GM19463 (cell line): ENCODE results near the gene CLNK.

Source experiments
- ATAC-seq: cut with Tn5 transposase; IDR thresholded peaks from one replicate; pipeline ENCODE4 v1.9.1; 2021; ENCODE audit warnings: mild to moderate bottlenecking, moderate library complexity; ENCODE audit not compliant: unreplicated experiment

The CLNK gene

DNA sequence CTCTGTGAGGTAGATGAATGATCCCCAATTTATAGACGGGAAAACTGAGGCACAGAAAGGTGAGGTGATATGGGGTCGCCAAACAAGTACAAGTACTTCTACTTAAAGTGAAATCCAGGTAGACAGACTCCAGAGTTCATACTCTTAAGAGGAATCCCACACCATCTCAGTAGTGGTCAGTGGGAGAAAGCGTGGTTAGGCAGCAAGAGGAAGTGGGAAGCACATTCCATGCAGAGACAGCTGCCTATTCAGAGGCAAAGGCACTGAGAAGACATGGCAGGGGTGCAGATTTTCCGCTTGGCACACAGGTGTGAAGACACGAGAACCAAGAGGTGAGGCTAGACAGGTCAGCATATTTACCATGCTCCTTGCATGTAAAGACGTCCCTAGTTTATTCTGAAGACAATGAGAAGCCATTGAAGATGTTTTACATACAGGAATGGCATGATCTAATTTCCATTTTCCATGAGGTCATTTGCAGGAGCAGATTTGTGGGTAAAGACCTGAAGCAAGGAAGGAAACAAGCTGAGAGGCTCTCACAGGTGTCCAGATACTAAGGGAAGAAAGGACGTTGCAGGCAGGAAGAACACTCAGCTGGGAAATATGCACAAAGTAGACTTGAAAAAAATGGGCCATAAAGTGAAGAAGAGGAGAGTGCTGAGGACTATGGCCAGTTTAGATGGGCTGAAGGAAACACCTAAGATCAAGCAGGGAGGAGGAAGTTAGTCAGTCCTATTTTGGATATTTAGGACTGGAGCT, 17.3 kb upstream of the CLNK start:
- ATAC-seq: no peak

DNA sequence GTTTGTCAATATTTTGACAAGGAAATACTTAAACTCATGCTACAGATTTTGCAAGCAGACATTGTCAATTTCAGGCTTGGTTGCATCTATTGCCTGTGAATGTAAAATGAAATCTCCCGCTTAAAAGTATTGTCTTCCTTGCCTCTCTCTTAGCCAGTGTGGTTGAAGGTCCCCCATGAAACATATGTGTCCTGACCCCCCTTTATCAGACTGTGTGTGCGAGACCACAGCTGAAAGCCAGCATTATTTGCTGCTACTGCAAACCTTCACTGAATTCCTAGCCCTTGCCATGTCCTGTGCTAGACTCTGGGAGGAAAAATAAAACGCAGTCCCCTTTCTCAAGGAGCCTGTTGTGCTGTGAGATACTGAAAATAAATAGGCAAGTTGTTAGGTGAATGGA, 16.6 kb upstream of the CLNK start:
- ATAC-seq: no peak

DNA sequence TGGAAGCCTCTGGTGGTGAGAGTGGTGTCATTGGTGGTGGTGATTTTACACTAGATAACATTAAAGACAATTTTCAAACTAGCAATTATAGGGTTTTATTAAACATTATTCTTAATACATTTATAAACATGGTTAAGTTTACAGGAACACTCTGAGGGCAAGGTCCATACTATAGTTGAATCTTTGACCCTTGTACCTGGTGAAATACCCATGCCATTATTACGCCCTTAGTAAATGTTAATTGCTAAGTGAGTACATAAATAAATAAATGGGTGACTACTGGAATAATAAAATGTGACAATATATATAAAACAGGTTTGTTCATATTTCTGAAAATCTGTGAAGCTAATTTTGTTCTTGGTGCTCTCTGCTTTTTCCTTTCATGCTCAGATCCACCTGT, 13.6 kb upstream of the CLNK start:
- ATAC-seq: no peak

DNA sequence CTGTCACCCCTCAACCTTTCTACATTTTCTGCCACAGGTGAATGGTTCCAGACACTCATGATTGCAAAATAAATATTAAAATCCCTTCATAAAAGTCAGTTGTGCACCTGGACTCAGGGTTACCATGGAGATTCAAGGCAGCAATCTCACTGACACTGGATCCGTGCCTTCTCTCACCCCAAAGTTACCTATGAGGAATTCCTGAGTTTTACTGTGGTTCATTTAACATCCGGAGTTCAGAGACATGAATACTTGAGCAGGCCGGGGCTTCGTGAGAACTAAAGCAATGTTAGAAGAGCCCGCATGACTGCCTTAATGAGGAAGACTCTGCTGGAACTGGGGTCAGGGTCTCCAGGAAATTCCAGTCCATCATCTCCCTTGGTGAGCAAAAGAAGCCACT, 12.5 kb upstream of the CLNK start:
- no peak for ATAC-seq

DNA sequence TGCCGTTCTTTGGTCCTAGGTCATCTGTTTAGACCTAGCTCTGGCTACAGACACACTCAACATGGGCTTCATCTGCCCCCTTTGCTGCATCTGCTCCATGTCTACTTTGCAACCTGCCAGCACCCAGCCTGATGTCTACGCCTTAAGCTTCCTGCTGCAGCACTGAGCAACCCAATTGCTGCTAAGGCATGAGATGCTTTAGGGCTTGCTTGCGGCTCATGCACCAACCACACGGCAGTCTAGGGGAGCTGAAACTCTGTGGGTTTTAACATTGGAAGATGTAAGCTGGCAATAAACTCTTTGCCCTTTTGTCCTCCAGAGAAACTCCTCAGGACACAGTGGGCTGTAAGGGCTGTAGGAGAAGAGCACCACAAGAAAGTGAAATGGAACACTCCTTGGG, 11.7 kb upstream of the CLNK start:
- ATAC-seq: no peak

DNA sequence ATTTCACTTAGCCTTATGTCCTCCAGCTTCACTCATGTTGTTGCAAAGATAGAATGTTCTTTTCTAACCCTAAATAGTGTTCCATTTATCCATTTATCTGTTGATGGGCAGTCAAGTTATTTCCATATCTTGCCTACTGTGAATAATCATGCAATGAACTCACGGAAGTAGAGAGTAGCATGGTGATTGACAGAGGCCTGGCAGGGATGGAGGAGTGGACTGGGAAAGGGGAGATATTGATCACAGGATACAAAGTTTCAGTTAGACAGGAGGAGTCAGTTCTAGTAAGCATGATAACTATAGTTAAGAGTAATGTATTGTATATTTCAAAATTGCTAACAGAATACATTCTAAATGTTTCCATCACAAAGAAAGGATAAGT, 10.3 kb upstream of the CLNK start:
- ATAC-seq: no peak

DNA sequence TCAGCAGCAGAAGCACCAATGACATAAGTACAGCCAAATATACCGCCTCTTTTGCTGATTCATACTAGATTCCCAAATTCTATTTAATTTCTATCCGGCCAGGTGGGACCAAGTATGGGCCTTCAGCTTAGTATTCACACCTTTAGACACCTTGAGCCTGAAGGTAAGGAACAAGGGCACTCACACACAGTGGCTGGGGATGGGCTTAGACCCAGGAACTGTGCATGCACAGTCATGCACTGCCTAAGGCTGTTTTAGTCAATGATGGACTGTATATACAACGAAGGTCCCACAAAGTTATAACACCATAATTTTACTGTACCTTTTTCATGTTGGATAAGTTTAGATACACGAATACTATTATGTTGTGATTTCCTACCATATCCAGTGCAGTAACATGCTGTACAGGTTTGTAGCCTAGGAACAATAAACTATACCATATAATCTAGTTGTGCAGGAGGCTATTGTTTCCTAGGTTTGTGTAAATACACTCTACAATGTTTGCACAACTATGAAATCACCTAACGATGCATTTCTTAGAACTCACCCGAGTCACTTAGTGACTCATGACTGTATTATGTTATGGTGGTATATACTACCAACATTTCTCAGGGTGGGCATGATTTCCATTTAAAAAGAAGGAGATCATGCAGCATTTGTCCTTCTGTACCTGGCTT, 9.7 kb upstream of the CLNK start:
- ATAC-seq: no peak

DNA sequence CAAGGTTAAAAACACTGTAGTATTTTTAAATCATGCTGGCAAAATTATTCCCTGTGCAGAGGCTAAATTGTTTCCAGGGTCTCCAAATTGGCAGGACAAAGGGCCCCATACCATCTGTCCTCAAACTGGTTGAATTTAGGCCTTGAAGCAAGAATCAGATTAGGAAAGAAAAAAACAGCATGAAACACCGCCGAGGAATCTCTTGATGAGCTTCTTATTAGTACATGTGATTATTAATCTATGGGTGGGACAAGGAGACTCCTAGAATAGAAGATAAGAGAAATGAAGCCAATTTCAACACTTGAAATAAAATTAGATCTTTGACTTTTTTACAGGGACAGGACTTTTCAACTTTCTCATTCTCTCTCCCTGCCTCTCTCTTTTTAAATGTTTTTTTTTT, 7.1 kb upstream of the CLNK start:
- no peak for ATAC-seq

DNA sequence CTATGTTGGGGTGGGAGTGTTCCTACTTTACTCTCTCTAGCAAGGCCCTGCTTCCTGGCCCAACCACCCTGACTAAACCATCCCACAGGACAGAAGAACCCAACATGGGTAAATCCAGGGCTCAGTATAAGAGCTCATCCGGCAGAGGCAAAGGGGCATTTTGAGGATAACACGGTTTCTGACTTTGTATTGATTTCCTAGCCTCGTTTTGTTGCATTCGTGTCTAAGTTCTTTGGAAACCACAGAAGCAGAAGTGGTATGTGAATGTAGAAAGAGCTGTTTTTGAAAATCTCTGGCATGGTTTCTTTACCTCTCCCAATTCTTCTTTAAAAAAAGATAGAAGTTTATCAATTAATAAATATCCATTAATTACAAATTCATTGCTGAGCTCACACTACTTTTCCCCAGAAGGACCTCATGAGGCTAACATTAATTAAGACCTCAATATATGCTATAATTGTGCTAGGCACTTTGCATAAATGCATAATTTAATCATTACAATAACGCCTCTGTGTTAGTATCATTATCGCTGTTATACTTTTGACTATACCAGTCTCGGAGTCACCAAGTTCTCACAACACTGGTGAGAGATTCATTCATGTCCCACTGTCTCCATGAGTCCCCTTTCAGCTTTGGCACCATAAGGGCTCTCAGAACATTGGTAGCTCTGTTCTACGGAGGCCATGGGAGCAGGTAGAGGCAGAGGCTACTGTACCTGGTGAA, 5.8 kb upstream of the CLNK start:
- no peak for ATAC-seq

DNA sequence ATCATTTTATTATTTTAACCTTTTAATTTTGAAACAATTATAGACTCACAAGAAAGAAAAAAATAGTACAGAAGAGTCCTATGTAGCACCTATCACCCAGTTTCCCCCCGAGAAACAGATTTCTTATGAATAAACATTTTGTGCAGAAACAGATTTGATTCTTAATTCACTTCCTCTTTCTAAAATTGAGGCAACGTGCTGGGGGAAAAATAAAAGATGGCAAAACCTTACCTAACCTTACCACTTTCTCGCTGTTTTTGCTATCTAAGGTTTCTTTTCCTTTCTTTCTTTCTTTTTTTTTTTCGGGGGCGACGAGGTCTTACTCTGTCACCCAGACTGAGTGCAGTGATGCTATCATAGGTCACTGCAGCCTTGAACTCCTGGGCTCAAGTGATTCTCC, 4.3 kb upstream of the CLNK start:
- ATAC-seq: no peak

DNA sequence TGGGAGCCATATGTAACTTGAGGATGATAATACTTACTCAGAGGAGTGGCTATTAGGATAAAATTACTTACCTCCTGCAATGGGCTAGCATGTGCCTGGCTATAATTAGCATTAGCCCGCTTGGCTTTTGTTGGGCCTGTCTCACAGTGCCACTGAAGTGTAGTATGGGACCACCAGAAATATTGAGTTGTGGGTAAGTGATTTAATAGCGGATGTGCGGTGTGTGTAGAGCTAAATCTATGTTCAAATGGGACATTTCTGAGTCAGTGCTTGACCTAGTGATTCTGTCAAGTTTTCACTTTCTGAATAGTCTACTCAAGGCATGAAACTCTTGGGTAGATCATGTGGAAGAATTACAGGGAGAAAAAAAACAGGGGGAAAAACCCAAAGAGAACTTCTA, 3.5 kb upstream of the CLNK start:
- peak; percentile 40 for ATAC-seq

DNA sequence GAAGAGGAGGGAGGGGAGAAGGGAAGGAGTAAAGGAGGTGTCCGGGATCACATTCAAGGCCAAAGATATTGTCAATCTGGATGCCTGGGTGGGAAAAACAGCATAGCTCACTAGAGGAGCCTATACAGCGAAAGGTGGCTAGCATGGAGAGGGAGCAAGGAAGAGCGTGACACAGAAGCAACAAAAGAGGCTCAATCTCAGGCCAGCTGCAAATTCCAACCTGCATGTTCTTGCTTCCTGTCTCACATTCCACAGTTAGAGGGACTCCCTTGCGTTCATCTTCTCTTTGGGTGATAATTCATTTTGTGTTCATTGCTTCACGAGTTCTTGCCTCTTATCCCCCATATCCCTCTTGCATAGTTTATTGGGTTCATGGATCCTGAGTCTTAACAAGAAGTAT, 3.0 kb upstream of the CLNK start:
- ATAC-seq: no peak

DNA sequence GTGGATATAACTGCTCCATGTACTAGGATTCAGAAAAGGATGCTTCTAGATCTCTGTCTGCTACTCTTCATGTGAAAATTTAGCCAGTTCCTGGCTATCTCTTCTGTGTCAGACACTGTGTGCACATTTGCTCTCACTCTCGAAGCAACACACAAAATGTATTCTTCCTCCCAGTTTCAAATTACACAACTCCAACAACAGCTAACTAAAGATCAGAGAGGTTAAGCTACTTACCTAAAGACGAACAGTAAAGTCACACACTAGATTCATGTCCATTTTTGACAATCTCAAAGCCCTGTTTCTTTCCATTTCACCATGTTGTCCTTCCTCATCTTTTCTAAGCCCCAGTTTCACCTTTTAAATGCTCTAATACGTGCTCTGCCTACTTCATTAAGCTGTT, 2.2 kb downstream of the CLNK start:
- no peak for ATAC-seq

DNA sequence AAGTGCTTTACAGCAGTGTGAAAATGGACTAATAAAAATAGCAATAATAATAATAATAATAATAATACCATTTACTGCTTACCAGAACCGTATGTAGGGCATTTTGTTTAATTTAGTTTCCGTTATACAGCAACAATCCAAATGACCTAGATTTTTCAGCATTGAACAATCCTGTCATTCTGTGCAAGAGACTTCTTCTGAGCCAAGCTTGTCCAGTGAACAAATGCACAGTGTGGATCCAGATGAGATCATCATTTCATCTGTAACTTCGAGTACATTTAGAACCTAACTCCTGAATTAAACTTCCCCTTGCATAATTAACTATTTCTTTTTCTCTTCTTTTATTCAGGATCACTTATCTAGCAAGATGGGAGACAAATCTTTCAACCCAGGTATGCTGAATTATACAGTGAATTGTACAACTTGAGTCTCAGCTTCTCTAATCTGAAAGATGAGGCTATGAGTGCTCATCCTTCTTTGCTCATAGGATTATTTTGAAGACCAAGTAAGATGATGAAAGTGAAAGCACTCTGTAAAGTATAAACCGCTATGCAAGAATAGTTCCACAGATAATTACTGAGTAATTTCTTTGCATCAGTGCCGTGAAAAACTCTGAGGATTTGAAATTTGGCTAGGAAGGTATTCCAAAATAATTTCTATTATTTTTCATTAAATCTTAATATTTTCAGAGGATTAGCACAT, 6.6 kb downstream of the CLNK start:
- peak; percentile 32 for ATAC-seq

DNA sequence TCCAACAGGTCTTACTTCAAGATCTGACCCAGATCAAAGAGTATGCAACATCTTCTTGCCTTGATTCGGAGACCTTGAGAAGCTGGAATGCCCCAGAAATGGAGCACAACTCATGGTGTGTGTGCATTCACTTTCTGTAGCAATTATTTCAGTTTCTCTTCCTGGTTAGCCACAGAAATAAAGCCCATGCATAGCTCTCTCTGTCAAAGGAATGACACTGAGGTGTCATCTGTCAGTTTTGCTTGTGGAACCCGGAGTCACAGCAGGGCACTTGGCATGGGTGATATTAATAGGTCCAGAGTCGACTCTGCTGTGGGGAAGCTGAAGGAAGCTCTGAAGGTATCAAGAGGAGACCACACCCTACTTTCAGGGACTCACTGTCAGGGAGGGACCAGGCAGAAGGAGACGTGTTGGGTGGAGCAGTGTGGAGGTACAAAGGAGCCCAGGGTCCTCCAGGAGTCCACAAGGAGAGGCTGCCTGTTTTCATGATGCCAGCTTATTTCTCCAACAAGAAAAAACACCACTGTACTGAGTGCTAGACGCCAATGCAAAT, 10.7 kb downstream of the CLNK start:
- ATAC-seq: peak; percentile 59

DNA sequence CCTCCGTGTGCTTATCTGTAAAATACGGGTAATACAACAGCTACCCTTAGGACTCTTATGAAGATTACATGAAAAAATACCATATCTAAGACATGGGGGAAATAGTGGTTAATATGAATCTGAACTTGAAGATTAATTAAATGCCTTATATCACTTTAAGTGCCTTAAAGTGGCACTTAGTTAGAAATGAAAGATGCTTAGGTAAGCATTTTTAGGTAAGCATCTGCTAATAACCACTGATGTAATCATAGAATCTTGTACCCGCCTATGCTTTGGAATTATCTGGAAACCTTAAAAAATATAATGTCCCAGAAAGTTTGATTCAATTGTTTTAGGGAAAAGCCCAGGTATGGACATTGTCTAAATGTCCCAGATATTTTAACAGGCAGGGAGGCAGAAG, 12.2 kb downstream of the CLNK start:
- ATAC-seq: no peak

DNA sequence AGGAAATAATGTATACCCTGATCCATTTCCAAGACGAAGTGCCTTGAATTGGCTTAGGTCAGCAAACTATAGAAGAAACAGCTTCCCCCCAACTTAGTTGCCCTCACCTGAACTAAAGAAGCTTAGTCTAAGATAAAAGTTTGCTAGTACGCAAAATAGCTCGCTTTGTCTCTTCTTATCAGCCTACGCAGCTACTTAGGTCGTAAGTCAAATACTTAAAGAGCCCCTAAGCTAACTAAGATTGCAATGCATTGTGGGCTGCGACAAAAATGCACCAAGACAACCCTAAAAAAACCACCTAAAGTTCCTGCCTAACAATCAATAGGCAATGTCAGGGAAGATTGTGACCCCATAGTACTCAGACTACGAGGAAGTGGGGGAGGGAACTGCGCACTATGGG, 12.8 kb downstream of the CLNK start:
- no peak for ATAC-seq

DNA sequence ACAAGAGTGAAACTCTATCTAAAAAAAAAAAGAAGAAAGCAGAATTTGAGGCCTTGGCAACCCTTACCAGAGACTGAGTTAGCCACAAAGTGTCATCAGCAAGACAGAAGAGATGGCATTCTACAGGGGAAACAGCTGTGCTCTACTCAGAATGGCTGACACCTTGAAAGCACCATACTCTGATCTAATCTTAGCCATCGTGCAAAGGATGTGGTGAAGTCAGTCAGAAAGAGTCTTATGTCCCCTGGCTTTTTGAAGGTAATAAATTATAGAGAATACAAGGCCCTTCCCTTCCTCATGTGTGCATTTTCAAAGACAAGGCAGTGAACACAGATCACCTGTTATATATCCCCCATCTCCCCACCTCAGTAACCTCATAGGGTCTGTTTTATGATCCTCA, 13.2 kb downstream of the CLNK start:
- peak; percentile 68 for ATAC-seq

DNA sequence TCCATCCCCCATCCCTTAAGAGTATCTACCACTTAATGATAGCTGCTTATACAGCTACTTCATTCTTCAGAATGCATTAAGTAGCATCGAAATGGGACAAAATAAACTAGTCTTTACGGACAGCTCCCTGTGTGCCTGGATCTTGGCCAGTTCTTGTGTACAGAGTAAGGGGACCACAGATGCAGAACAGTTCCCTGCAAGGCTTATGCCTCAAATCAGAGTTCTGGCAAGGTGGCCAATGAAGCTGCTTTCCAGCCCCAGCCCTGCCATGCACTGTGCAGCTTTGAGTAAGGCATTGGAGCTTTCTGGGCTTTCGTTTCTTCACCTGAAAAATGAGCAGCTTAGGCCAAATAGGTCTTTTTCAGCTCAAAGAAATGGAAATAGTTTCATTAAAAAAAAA, 14.2 kb downstream of the CLNK start:
- ATAC-seq: no peak

DNA sequence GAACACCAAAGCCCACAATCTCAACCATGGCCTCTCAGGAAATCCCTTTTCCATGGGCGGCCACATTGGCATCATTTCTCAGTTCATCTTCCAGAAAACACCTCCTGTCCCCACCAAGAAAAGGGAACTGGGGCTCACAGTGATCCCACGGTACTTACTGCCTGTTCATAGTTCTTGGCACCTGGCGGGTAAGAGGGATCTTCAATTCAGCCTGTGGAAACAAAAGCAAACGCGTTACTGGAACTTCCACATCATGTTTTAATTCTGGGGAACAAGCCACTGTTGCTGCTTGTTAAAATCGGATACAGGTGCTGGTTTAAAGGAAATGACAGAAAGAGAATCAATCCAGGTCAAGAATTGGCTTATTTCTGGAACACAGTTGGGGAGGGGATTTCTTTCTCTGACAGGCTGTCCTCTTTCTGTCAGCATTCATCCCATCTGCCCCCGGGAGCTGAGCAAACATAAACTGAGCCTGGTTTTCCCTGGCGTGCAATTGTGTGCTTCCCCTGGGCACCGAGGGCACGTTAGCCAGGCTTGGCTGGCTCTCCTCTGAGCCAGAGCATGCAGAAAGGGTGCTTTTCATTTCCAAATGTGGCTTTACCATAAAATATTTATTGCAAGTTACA, 16.8 kb downstream of the CLNK start:
- no peak for ATAC-seq

DNA sequence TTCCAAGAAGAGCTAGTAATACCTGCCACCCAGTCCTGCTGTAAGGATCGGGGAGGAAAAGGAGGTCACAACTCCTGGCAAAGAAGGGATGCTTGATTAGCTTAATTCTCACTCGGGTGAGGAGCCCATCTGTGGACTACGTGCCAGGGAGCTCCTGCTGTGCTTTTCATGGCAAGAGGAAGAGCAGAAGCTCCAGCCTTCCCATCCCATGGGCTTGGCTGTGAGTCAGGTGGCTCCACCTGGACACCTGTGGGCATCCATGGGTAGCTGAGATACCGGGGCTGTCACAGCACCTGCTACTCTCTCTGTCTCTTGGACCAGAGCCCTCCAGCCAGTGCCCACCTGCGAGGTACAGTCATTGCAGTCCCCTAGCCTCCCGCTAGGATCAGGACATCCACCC, 18.0 kb downstream of the CLNK start:
- ATAC-seq: no peak
